ENCODE data around the gene TTC1. TPM values are rescaled to one million over a fixed set of nuclear protein-coding genes. Genes with fewer than 3 reads are reported as not detected.

TTC1 gene
- total RNA-seq, 2 experiments from 2014 or later, result 32.6 to 35.1 TPM

DNA sequence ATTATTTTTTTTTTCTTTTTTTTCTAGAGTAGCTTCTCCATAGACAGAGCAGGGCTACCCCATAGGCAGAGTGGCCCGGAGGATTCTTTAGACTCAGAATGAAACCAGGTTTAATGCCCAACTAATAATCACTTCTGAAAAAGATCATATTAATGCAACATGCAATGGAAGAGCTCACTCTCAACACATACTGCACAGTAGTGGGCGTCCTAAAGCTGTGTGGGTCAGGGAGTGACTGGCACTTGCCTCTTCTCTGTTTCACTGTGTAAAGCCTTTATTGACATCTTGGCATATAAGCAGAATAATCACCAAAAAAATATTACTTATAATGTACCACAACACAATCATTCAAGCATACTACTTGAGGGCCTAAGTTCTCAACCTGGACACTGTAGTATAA lies 99.2 kb downstream of the TTC1 start:
- Histone ChIP-seq H3K27ac (ENCODE audit: low read depth, low read length, poor library complexity, severe bottlenecking) (no peak overlapping the region), H3K4me2 (ENCODE audit: low read length) (no peak overlapping the region), H3K4me1 (ENCODE audit: insufficient read depth, low read length, poor library complexity, severe bottlenecking) (peaks cover 18% of the 10 kb centered on the region), H3K9me2 (ENCODE audit: insufficient read depth, low read length) (no peaks in the 10 kb centered on the region), H3K79me2 (ENCODE audit: insufficient read depth, low read depth, low read length) (peaks cover 36% of the 10 kb centered on the region; the same call in 1 of the 2 replicates), H3K36me3 (ENCODE audit: insufficient read depth, low read length) (peaks cover 81% of the 10 kb centered on the region), H3K4me3 (ENCODE audit: low read depth, low read length, poor library complexity, severe bottlenecking) (no peak overlapping the region), H4K20me1 (ENCODE audit: insufficient read depth, low read length) (no peaks in the 10 kb centered on the region), H3K9me3 (ENCODE audit: low read length) (peaks cover 6% of the 10 kb centered on the region; the same call in 1 of the 2 replicates), H2AFZ (ENCODE audit: low read length) (no peak overlapping the region)
- BruUV-seq (replicated peaks), result TSS peak; percentile 13
- DNase-seq (ENCODE audit: low spot score), result no peak
- ChIA-PET CTCF (ENCODE audit: unreplicated experiment) (no interaction called here), POLR2A (interaction anchor here (0.6 to 1.4 kb wide), 3 partner anchors 11 to 36 kb away, joined by 3 read pairs; partner anchors contain the start of gene PWWP2A)
- TF ChIP-seq, protein P1, sequence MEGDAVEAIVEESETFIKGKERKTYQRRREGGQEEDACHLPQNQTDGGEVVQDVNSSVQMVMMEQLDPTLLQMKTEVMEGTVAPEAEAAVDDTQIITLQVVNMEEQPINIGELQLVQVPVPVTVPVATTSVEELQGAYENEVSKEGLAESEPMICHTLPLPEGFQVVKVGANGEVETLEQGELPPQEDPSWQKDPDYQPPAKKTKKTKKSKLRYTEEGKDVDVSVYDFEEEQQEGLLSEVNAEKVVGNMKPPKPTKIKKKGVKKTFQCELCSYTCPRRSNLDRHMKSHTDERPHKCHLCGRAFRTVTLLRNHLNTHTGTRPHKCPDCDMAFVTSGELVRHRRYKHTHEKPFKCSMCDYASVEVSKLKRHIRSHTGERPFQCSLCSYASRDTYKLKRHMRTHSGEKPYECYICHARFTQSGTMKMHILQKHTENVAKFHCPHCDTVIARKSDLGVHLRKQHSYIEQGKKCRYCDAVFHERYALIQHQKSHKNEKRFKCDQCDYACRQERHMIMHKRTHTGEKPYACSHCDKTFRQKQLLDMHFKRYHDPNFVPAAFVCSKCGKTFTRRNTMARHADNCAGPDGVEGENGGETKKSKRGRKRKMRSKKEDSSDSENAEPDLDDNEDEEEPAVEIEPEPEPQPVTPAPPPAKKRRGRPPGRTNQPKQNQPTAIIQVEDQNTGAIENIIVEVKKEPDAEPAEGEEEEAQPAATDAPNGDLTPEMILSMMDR (conservative IDR thresholded peaks at IDR 0.05; ENCODE audit: low read length), result no peak
- TF ChIP-seq EZH2phosphoT487 (IDR thresholded peaks at IDR 0.05; ENCODE audit: borderline replicate concordance, low read depth, low read length), result no peak
- intact Hi-C loops (cut with micrococcal nuclease; ENCODE audit: unreplicated experiment), result no loop called here

Small RNA genes lying within 50 kb of the gene (small RNA-seq; reads per million reads assigned to genes)
- gene RF00019, result not detected

Other genes starting within 250 kb of the TTC1 start
- gene ADRA1B, start 92.7 kb upstream of the TTC1 start, total RNA-seq (2014; rRNA removed; shearing (Covaris generic)), result not detected in 2 replicates
- not detected in 2 replicates for gene ADRA1B, start 92.7 kb upstream of the TTC1 start, total RNA-seq (2022)
- 28.4 and 28.5 TPM in 2 replicates for gene PWWP2A, start 110.3 kb downstream of the TTC1 start, total RNA-seq (2014; rRNA removed; shearing (Covaris generic))
- 27.3 and 28.3 TPM in 2 replicates for gene PWWP2A, start 110.3 kb downstream of the TTC1 start, total RNA-seq (2022)
- 0.69 and 1.9 TPM in 2 replicates for gene FABP6, start 220.4 kb downstream of the TTC1 start, total RNA-seq (2014; rRNA removed; shearing (Covaris generic))
- gene FABP6, start 220.4 kb downstream of the TTC1 start, total RNA-seq (2022), result not detected in 2 replicates

Data from OCI-LY7 (cell line).